B cell (primary cell): ENCODE data around the gene ARFGEF2. TPM values are rescaled to one million over a fixed set of nuclear protein-coding genes. Genes with fewer than 3 reads are reported as not detected.

Experiments
- ATAC-seq: fragments of 200-7000 bp; cut with Tn5 transposase; one replicate; pipeline ENCODE4 v1.10.0; 2021; ENCODE audit warnings: low read depth, mild to moderate bottlenecking, moderate number of reproducible peaks, moderate library complexity
- CTCF ChIA-PET: fragments of 350-600 bp; sonication (Branson Sonifier 250); formaldehyde crosslinking; loops from one replicate; lab custom pipeline; 2021; ENCODE audit warnings: antibody characterized with exemption, inconsistent platforms; lab: Charles Lee
- POLR2A ChIA-PET: fragments of 350-600 bp; sonication (Branson Sonifier 250); formaldehyde crosslinking; loops from one replicate; lab custom pipeline; 2021; ENCODE audit warnings: antibody characterized with exemption; lab: Charles Lee
- DNase-seq: peaks from one replicate; pipeline ENCODE4 v3.0.0; 2013
- H2AFZ ChIP-seq: 2 replicates; pipeline ENCODE4 v1.6.1; 2012; ENCODE audit warnings: mild to moderate bottlenecking, low read depth, low read length; ENCODE audit not compliant: insufficient read depth, poor library complexity, severe bottlenecking
- H3K27ac ChIP-seq, 2 donors: 1 replicate in 1 of 2; 2 replicates in 1 of 2; pipeline ENCODE4 v1.5.1; 2012 to 2013; ENCODE audit warnings: low read length in 2 of 2, mild to moderate bottlenecking in 2 of 2, moderate library complexity in 1 of 2
- H3K27me3 ChIP-seq, 4 experiments: fragments of 200-600 bp in 1 of 4; sonication (generic) in 1 of 4; replicated peaks in 1 of 4; 1 replicate in 2 of 4; 2 replicates in 2 of 4; pipeline versions ENCODE4 v1.6.1 to v1.7.0; 2013 to 2016; ENCODE audit warnings: low read length in 3 of 4, mild to moderate bottlenecking in 2 of 4, mixed read lengths in 1 of 4, moderate library complexity in 1 of 4; ENCODE audit not compliant: insufficient read depth in 4 of 4, control insufficient read depth in 3 of 4; ENCODE audit errors: control extremely low read depth in 1 of 4
- H3K36me3 ChIP-seq, 2 experiments: replicated peaks in 1 of 2; 1 replicate in 1 of 2; 2 replicates in 1 of 2; pipeline versions ENCODE4 v1.6.1 to v1.7.1; 2013; ENCODE audit warnings: low read length in 1 of 2; ENCODE audit not compliant: insufficient read depth in 2 of 2, control insufficient read depth in 1 of 2; ENCODE audit errors: control extremely low read depth in 1 of 2, extremely low read depth in 1 of 2
- H3K4me1 ChIP-seq, 2 donors: fragments of 200-600 bp in 1 of 2; sonication (generic) in 1 of 2; 1 replicate in 1 of 2; 2 replicates in 1 of 2; pipeline versions ENCODE4 v1.5.1 to v1.6.1; 2013 to 2017; ENCODE audit warnings: low read length in 2 of 2; ENCODE audit not compliant: control insufficient read depth in 2 of 2, insufficient read depth in 2 of 2
- H3K4me2 ChIP-seq: replicated peaks from 2 replicates; pipeline ENCODE3; 2012; ENCODE audit warnings: mild to moderate bottlenecking, low read depth, low read length; ENCODE audit not compliant: poor library complexity, severe bottlenecking
- H3K4me3 ChIP-seq, 5 experiments: fragments of 200-600 bp in 1 of 5; sonication (generic) in 1 of 5; 1 replicate in 3 of 5; 2 replicates in 2 of 5; pipeline versions ENCODE4 v1.5.1 to v1.7.0; 2011 to 2016; ENCODE audit warnings: low read length in 4 of 5, mild to moderate bottlenecking in 4 of 5, low read depth in 2 of 5, control low read depth in 1 of 5, moderate library complexity in 1 of 5; ENCODE audit not compliant: insufficient read depth in 1 of 5; ENCODE audit errors: control extremely low read depth in 1 of 5, extremely low read depth in 1 of 5
- H3K79me2 ChIP-seq: fragments of 200-600 bp; sonication (generic); one replicate; pipeline ENCODE4 v1.6.0; 2016; ENCODE audit warnings: low read length; ENCODE audit not compliant: control insufficient read depth, insufficient read depth
- H3K9ac ChIP-seq: fragments of 200-600 bp; sonication (generic); 2 replicates; pipeline ENCODE4 v1.6.1; 2017; ENCODE audit warnings: mild to moderate bottlenecking, low read length, moderate library complexity
- H3K9me3 ChIP-seq, 3 donors: one replicate each; pipeline versions ENCODE4 v1.6.1 to v1.7.1; 2013; ENCODE audit warnings: low read length in 2 of 3; ENCODE audit not compliant: control insufficient read depth in 2 of 3, insufficient read depth in 1 of 3; ENCODE audit errors: control extremely low read depth in 1 of 3
- H4K20me1 ChIP-seq: 2 replicates; pipeline ENCODE4 v1.6.0; 2012; ENCODE audit warnings: mild to moderate bottlenecking, low read length; ENCODE audit not compliant: insufficient read depth, control insufficient read depth, poor library complexity, severe bottlenecking
- H3K27ac Mint-ChIP-seq: one replicate; pipeline ENCODE4 v1.8.0; 2021; ENCODE audit warnings: mixed read lengths
- H3K27me3 Mint-ChIP-seq: one replicate; pipeline ENCODE4 v1.8.0; 2021; ENCODE audit warnings: mixed read lengths
- H3K4me1 Mint-ChIP-seq: one replicate; pipeline ENCODE4 v1.8.0; 2021; ENCODE audit warnings: mixed read lengths
- H3K4me3 Mint-ChIP-seq: one replicate; pipeline ENCODE4 v1.8.0; 2021; ENCODE audit warnings: mixed read lengths
- H3K9me3 Mint-ChIP-seq: one replicate; pipeline ENCODE4 v1.8.0; 2022; ENCODE audit warnings: mixed read lengths; ENCODE audit not compliant: insufficient read depth
- EZH2 ChIP-seq: IDR thresholded peaks from 2 replicates; pipeline ENCODE4 v1.6.1; 2012; ENCODE audit warnings: borderline replicate concordance, low read depth, mild to moderate bottlenecking, moderate library complexity, low read length; ENCODE audit not compliant: insufficient read depth, poor library complexity, severe bottlenecking
- WGBS: methylation state at CpG from one replicate; pipeline ENCODE4 v1.1.5; 2013; ENCODE audit warnings: missing lambda C conversion rate; ENCODE audit not compliant: insufficient coverage; 5-methylcytosine and 5-hydroxymethylcytosine counted together
- intact Hi-C: fragments of 100-400 bp; cut with micrococcal nuclease; formaldehyde crosslinking; loops from one replicate; pipeline ENCODE4 v1.10.0; 2022
- polyA plus RNA-seq: library from polyadenylated mRNA; depleted of rRNA; stranded (reverse); fragments of >200 nt; gene quantifications from 2 replicates; pipeline ENCODE4 v1.2.3, GENCODE V29; 2012
- total RNA-seq, 2 donors: library from RNA; stranded (reverse); fragments of 120-200 nt in 1 of 2; gene quantifications; 1 replicate in 1 of 2; 2 replicates in 1 of 2; pipeline versions ENCODE4 v1.2.3 to v1.2.4, GENCODE V29; 2013 to 2022
- TF ChIP-seq, protein P1 (sequence below): fragments of 200-600 bp; IDR thresholded peaks from one replicate; pipeline ENCODE4 v1.8.0; 2022; ENCODE audit warnings: antibody characterized with exemption, mild to moderate bottlenecking

The ARFGEF2 gene
- total and polyA plus RNA-seq, 2 donors (not counting 1 experiment from before 2014, with no cell fraction given), result 10.8 to 34.3 TPM

GRCh38 chr20:49028684-49029083, 107.2 kb downstream of the ARFGEF2 start:
- POLR2A ChIA-PET, result no interaction called here
- Mint-ChIP-seq H3K9me3 (no peaks in the 10 kb centered on the region), H3K27ac (no peak overlapping the region), H3K4me1 (no peaks in the 10 kb centered on the region), H3K4me3 (no peak overlapping the region), H3K27me3 (no peaks in the 10 kb centered on the region)
- Histone ChIP-seq H3K4me3 (no peak overlapping the region), H3K27me3 (no peaks in the 10 kb centered on the region), H4K20me1 (no peaks in the 10 kb centered on the region), H3K27ac (no peak overlapping the region), H3K4me2 (no peak overlapping the region), H3K9ac (no peak overlapping the region), H3K79me2 (no peaks in the 10 kb centered on the region), H3K4me1 (no peaks in the 10 kb centered on the region), H3K9me3 (no peaks in the 10 kb centered on the region), H3K36me3 (peaks cover 2 to 73% of the 10 kb centered on the region in 2 experiments), H2AFZ (no peak overlapping the region)
- WGBS, result no CpG with 5 or more reads among the region's 2 CpGs
- DNase-seq (no peak), ATAC-seq (no peak)
- no peak for TF ChIP-seq EZH2
- TF ChIP-seq, protein P1, sequence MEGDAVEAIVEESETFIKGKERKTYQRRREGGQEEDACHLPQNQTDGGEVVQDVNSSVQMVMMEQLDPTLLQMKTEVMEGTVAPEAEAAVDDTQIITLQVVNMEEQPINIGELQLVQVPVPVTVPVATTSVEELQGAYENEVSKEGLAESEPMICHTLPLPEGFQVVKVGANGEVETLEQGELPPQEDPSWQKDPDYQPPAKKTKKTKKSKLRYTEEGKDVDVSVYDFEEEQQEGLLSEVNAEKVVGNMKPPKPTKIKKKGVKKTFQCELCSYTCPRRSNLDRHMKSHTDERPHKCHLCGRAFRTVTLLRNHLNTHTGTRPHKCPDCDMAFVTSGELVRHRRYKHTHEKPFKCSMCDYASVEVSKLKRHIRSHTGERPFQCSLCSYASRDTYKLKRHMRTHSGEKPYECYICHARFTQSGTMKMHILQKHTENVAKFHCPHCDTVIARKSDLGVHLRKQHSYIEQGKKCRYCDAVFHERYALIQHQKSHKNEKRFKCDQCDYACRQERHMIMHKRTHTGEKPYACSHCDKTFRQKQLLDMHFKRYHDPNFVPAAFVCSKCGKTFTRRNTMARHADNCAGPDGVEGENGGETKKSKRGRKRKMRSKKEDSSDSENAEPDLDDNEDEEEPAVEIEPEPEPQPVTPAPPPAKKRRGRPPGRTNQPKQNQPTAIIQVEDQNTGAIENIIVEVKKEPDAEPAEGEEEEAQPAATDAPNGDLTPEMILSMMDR, result peak; percentile 12
- CTCF ChIA-PET, result interaction anchor here (1.4 to 1.7 kb wide), 2 partner anchors 9 to 18 kb away, joined by 4 to 6 read pairs; partner anchors contain the start of gene CSE1L
- intact Hi-C loops, result no loop called here

GRCh38 chr20:49029203-49029602, 107.7 kb downstream of the ARFGEF2 start:
- Histone ChIP-seq H3K79me2 (no peaks in the 10 kb centered on the region), H3K9ac (no peak overlapping the region), H3K4me3 (no peak overlapping the region), H3K27me3 (no peaks in the 10 kb centered on the region), H3K36me3 (peaks cover 2 to 72% of the 10 kb centered on the region in 2 experiments), H3K4me1 (no peaks in the 10 kb centered on the region), H3K4me2 (no peak overlapping the region), H3K27ac (no peak overlapping the region), H3K9me3 (no peaks in the 10 kb centered on the region), H4K20me1 (no peaks in the 10 kb centered on the region), H2AFZ (no peak overlapping the region)
- DNase-seq (no peak), ATAC-seq (no peak)
- Mint-ChIP-seq H3K27me3 (no peaks in the 10 kb centered on the region), H3K27ac (no peak overlapping the region), H3K9me3 (no peaks in the 10 kb centered on the region), H3K4me1 (no peaks in the 10 kb centered on the region), H3K4me3 (no peak overlapping the region)
- ChIA-PET POLR2A (no interaction called here), CTCF (interaction anchor here (1.4 to 1.7 kb wide), 2 partner anchors 10 to 17 kb away, joined by 4 to 6 read pairs; partner anchors contain the start of gene CSE1L)
- intact Hi-C loops, result no loop called here
- no peak for TF ChIP-seq EZH2
- TF ChIP-seq, protein P1, result no peak
- WGBS, result no CpG with 5 or more reads among the region's 1 CpG
